GM13976 (cell line): Measurements from ENCODE around the gene CFAP97.

Experiments used
- DNase-seq: peaks from one replicate; pipeline ENCODE4 v3.0.0; 2012; ENCODE audit warnings: low spot score
- in situ Hi-C: fragments of 300-500 bp; cut with MboI; formaldehyde crosslinking; loops from one replicate; pipeline ENCODE4 v1.12.0; 2022; ENCODE audit warnings: low sequenced_read_pairs, mixed read lengths, inconsistent platforms; ENCODE audit not compliant: unreplicated experiment
- TF ChIP-seq, protein P1 (sequence below): IDR thresholded peaks from 2 replicates; pipeline ENCODE4 v1.5.1; 2012; ENCODE audit warnings: borderline replicate concordance, mild to moderate bottlenecking; ENCODE audit not compliant: insufficient read depth; ENCODE audit errors: extremely low read depth, missing control alignments, control extremely low read depth

CFAP97 gene

DNA sequence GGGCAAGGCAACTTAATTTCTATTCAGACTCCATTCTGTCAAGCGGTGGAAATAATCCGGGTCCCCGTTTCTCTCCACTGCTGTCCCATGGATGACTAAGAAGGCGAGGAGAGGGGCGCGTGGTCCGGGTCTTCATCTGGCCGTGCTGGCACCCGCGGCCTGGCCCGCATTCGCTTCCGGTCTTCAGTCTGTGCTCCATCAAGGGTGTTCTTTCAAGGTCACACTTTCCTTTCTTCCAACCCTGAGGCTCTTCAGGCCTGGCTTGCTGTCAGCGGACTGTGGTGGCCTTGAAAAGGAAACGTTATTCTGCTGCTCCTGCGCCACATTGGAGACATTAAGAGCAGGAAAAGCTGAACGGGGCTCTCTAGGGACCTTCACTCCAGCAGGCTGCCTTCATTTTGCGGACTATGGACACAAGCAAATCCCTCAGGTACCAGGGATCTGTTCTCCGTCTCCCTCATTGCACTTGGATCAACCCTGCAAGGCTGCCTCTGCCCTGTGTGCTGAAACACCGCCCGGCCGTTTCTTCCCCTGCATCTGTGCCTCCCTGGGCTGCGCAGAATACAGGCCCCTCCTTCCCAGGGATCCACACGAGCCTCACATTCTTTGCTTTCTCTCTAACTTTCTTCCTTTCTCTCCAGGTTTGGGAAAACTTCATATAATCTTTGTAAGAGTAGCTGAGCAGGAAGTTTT lies 66.4 kb downstream of the CFAP97 start:
- TF ChIP-seq, protein P1, sequence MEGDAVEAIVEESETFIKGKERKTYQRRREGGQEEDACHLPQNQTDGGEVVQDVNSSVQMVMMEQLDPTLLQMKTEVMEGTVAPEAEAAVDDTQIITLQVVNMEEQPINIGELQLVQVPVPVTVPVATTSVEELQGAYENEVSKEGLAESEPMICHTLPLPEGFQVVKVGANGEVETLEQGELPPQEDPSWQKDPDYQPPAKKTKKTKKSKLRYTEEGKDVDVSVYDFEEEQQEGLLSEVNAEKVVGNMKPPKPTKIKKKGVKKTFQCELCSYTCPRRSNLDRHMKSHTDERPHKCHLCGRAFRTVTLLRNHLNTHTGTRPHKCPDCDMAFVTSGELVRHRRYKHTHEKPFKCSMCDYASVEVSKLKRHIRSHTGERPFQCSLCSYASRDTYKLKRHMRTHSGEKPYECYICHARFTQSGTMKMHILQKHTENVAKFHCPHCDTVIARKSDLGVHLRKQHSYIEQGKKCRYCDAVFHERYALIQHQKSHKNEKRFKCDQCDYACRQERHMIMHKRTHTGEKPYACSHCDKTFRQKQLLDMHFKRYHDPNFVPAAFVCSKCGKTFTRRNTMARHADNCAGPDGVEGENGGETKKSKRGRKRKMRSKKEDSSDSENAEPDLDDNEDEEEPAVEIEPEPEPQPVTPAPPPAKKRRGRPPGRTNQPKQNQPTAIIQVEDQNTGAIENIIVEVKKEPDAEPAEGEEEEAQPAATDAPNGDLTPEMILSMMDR, result no peak
- DNase-seq, result no peak
- in situ Hi-C loops, result no loop called here

DNA sequence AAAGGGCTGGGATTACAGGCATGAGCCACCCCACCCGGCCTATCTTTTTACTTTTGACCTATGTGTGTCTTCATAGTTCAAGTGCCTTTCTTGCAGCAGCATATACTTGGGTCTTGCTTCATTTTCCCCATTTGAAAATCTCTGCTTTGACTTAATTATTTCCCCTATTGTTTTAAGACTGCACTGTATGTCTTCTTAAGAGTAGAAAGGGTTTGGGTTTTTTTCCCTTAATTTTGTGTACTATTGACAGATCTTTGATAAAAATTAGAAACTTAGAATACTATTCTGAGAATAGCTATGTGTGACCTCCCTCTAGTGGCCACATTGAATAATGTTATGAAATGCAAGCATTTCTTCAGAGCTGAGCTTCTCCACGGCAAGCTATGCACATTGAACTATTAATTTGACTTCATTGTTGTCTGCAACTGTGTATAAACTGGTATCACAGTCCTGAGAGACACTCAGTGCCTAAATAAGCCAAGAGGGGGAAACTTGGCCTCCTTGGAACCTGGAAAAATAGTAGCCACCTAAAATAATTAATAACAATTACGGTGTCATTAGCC lies 69.4 kb downstream of the CFAP97 start:
- DNase-seq, result peak; percentile 74
- TF ChIP-seq, protein P1, result peak; percentile 47
- in situ Hi-C loops, result no loop called here

DNA sequence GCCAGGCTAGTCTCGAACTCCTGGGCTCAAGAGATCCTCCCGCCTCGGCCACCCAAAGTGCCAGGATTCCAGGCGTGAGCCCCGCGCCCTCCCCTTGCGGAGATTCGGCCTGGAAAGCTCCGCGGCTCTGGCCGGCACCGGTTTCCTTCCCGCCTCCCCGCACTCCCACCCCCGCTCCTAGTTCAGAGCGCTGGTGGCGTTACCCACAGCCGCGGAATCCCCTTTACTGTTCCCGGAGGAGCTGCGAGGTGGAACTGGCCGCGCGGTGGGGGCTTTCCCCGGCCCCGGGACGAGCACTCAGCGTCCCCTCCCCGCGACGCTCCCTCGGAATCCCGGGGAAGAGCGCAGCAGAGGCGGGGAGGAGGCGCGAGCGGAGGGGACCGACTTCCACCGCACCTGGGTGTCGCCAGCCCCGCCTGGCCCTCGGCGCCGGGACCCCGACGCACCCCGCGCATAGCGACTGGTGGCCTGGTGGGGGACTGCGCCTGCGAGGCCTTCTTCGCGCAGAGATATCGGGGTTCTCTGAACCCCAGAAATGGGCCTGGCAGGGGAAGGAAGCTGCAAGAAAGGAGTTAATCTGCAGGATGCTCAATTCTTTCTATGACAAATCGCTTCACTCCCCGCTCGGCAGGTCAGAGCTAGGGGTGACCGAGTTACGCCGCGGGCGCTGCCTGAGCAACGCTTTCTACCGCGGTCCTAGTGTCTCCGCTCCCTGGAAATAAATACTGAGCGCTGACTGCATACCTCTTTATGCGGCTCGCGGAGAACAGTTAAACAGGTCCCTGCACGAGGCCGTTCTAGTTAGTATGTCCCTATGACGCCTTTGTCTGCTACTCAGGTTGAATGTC lies 75.3 kb downstream of the CFAP97 start:
- peak; percentile 68 for DNase-seq
- TF ChIP-seq, protein P1, result no peak
- in situ Hi-C loops, result no loop called here

DNA sequence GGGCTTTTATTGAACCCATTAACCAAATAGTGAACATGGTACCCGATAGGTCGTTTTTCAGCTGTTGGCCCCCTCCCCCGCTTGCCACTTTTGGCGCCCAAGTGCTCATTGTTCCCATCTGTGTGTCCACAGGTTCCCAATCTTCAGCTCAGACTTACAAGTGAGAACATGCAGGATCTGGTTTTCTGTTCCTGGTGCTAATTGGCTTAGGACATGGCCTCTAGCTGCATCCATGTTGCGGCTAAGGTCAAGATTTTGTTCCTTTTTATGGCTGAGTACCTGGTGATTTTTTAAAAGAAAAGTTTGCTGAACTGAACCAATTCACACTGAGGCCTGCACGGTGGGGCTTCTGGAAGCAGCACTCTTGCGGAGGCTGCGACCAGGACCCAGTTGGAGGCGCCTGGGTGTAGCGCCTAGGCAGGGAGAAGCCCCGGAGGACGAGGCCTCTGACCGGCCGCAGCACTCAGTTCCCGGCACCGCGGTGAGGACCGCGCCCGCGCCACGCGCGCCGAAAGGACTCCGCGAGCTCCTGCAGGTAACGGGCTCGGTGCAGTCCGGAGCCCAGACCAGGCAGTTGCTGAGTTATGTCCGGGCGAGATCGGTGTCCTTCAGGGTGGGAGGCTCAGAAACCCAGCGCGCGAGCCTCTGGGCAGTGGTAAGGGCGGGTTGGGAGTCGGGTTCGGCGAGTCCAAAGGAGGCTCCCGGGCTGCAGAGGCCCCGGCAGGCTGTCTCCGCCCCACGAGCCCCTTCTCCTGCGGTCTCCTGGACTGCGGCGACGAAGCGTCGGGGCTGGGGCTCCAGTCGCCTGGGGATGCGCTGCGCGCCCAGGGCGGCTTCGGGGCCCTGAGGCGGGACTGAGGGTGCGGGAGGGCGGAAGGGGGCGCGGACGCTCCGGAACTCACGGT lies 76.5 kb downstream of the CFAP97 start:
- TF ChIP-seq, protein P1, result no peak
- DNase-seq, result peak; percentile 50
- in situ Hi-C loops, result no loop called here

DNA sequence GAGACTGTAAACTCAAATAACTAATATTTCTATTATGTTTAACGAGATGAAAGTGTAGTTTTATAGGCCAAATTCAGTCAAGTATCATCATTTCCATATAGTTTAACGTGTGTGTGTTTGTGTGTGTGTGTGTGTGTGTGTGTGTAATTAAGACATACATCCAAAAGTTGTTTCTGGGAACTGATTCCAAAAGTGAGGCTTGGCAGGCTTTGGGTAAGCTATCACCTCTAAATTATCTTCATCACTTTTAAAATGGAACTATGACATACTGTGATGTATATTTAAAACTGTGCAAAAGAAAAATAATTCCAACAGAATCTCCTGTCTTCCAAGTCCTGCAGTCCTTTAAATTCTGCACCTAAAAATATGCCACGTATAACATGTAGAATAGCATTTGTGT lies 79.8 kb downstream of the CFAP97 start:
- DNase-seq, result no peak
- TF ChIP-seq, protein P1, result no peak
- in situ Hi-C loops, result no loop called here
